Activated CD4-positive, alpha-beta T cell treated with anti-CD3 and anti-CD28 coated beads for 36 hours (primary cell): ENCODE data around the gene DMRT1. TPM values are rescaled to one million over a fixed set of nuclear protein-coding genes. Genes with fewer than 3 reads are reported as not detected.

ENCODE experiments used
- ATAC-seq: fragments of 200-7000 bp; cut with Tn5 transposase; one replicate; pipeline ENCODE4 v1.10.0; 2021; ENCODE audit warnings: mild to moderate bottlenecking, moderate library complexity
- CTCF ChIA-PET: fragments of 350-600 bp; sonication (Branson Sonifier 250); formaldehyde crosslinking; loops from one replicate; lab custom pipeline; 2021; ENCODE audit warnings: antibody characterized with exemption; lab: Charles Lee
- POLR2A ChIA-PET: fragments of 350-600 bp; sonication (Branson Sonifier 250); formaldehyde crosslinking; loops from one replicate; lab custom pipeline; 2021; ENCODE audit warnings: antibody characterized with exemption, inconsistent platforms; lab: Charles Lee
- DNase-seq: peaks from one replicate; pipeline ENCODE4 v3.0.0-alpha.2; 2020
- H3K27ac Mint-ChIP-seq: one replicate; pipeline ENCODE4 v1.8.0; 2021; ENCODE audit warnings: mixed read lengths
- H3K27me3 Mint-ChIP-seq: one replicate; pipeline ENCODE4 v1.8.0; 2021; ENCODE audit warnings: mixed read lengths
- H3K36me3 Mint-ChIP-seq: one replicate; pipeline ENCODE4 v1.8.0; 2021; ENCODE audit warnings: low read depth, mixed read lengths
- H3K4me1 Mint-ChIP-seq: one replicate; pipeline ENCODE4 v1.8.0; 2021; ENCODE audit warnings: mixed read lengths
- H3K4me3 Mint-ChIP-seq: one replicate; pipeline ENCODE4 v1.8.0; 2021; ENCODE audit warnings: mild to moderate bottlenecking, moderate library complexity, mixed read lengths
- H3K9me3 Mint-ChIP-seq: one replicate; pipeline ENCODE4 v1.8.0; 2021; ENCODE audit warnings: low read depth, mixed read lengths
- intact Hi-C, 2 experiments: fragments of 100-400 bp; cut with DNase I in 1 of 2; cut with micrococcal nuclease in 1 of 2; formaldehyde crosslinking; loops; one replicate each; pipeline versions ENCODE4 v1.14.2 to v1.15.1; 2022 to 2024; cut with DNase I, micrococcal nuclease
- total RNA-seq, 2 experiments: library from RNA; stranded (reverse); gene quantifications; one replicate each; pipeline ENCODE4 v1.2.3, GENCODE V29; 2021

The DMRT1 gene
- total RNA-seq: not detected

- H3K9me3 Mint-ChIP-seq: no peaks in the 10 kb centered on the region
- peaks cover 50% of the 10 kb centered on the region for H3K27me3 Mint-ChIP-seq
- CTCF ChIA-PET: no interaction called here
- intact Hi-C loops: loop anchor here (2.0 to 5.0 kb wide), 2 partner anchors 131 to 207 kb away; no protein-coding TSS in a partner anchor
- H3K4me1 Mint-ChIP-seq: peaks cover 4% of the 10 kb centered on the region
- no peaks in the 10 kb centered on the region for H3K36me3 Mint-ChIP-seq
- POLR2A ChIA-PET: no interaction called here
- ATAC-seq: no peak
- H3K27ac Mint-ChIP-seq: no peak within 1 kb of the TSS
- H3K4me3 Mint-ChIP-seq: no peak within 1 kb of the TSS
- DNase-seq: peak; percentile 23
Observed at GRCh38 chr9:841371-842209, at the start of gene DMRT1. TSS of gene DMRT1 (plus strand) at chr9:841697. CDS start at chr9:841839, 142 bp downstream.

GRCh38 chr9:792331-793260, 48.9 kb upstream of the DMRT1 start:
- H3K36me3 Mint-ChIP-seq: no peaks in the 10 kb centered on the region
- no peaks in the 10 kb centered on the region for H3K27me3 Mint-ChIP-seq
- H3K4me3 Mint-ChIP-seq: no peak overlapping the region
- POLR2A ChIA-PET: interaction anchor here (0.6 kb wide), 1 partner anchor 404 kb away, joined by 3 read pairs; no protein-coding TSS in a partner anchor
- CTCF ChIA-PET: no interaction called here
- ATAC-seq: no peak
- H3K4me1 Mint-ChIP-seq: no peaks in the 10 kb centered on the region
- intact Hi-C loops: no loop called here
- no peak overlapping the region for H3K27ac Mint-ChIP-seq
- no peaks in the 10 kb centered on the region for H3K9me3 Mint-ChIP-seq
- no peak for DNase-seq

- intact Hi-C loops: no loop called here
- H3K4me3 Mint-ChIP-seq: no peak overlapping the region
Observed at GRCh38 chr9:794386-794785, 47.1 kb upstream of the DMRT1 start.

GRCh38 chr9:795869-796268, 45.6 kb upstream of the DMRT1 start:
- Mint-ChIP-seq H3K4me1 (no peaks in the 10 kb centered on the region), H3K27ac (no peak overlapping the region), H3K36me3 (no peaks in the 10 kb centered on the region), H3K4me3 (no peak overlapping the region), H3K9me3 (no peaks in the 10 kb centered on the region), H3K27me3 (no peaks in the 10 kb centered on the region)
- ChIA-PET POLR2A (no interaction called here), CTCF (interaction anchor here (0.6 kb wide), 1 partner anchor 10 kb away, joined by 3 read pairs; no protein-coding TSS in a partner anchor)
- DNase-seq (no peak), ATAC-seq (no peak)
- intact Hi-C loops: no loop called here

More at GRCh38 chr9:794386-794785, 47.1 kb upstream of the DMRT1 start:
- Mint-ChIP-seq H3K27me3 (no peaks in the 10 kb centered on the region), H3K9me3 (no peaks in the 10 kb centered on the region), H3K36me3 (no peaks in the 10 kb centered on the region), H3K27ac (no peak overlapping the region), H3K4me1 (no peaks in the 10 kb centered on the region)
- DNase-seq (no peak), ATAC-seq (no peak)
- CTCF ChIA-PET: no interaction called here
- POLR2A ChIA-PET: no interaction called here

GRCh38 chr9:800591-801150, 40.8 kb upstream of the DMRT1 start:
- Mint-ChIP-seq H3K9me3 (no peaks in the 10 kb centered on the region), H3K36me3 (no peaks in the 10 kb centered on the region), H3K4me3 (no peak overlapping the region), H3K4me1 (no peaks in the 10 kb centered on the region), H3K27ac (no peak overlapping the region), H3K27me3 (peaks cover 3% of the 10 kb centered on the region)
- DNase-seq: no peak
- no peak for ATAC-seq
- ChIA-PET POLR2A (no interaction called here), CTCF (interaction anchor here (1.5 kb wide), 1 partner anchor 187 kb away, joined by 4 read pairs; no protein-coding TSS in a partner anchor)
- intact Hi-C loops: loop anchor here in 1 of 2 experiments (10.0 kb wide), 1 partner anchor 416 kb away; no protein-coding TSS in a partner anchor

- CTCF ChIA-PET: interaction anchor here (1.5 kb wide), 1 partner anchor 188 kb away, joined by 4 read pairs; no protein-coding TSS in a partner anchor
- H3K36me3 Mint-ChIP-seq: no peaks in the 10 kb centered on the region
- no peak for ATAC-seq
- POLR2A ChIA-PET: no interaction called here
- H3K9me3 Mint-ChIP-seq: no peaks in the 10 kb centered on the region
- no peak overlapping the region for H3K27ac Mint-ChIP-seq
- H3K27me3 Mint-ChIP-seq: peaks cover 3% of the 10 kb centered on the region
- no peaks in the 10 kb centered on the region for H3K4me1 Mint-ChIP-seq
- no peak for DNase-seq
- intact Hi-C loops: loop anchor here in 1 of 2 experiments (10.0 kb wide), 1 partner anchor 417 kb away; no protein-coding TSS in a partner anchor
- H3K4me3 Mint-ChIP-seq: no peak overlapping the region
Observed at GRCh38 chr9:801399-802071, 40.0 kb upstream of the DMRT1 start.

GRCh38 chr9:804026-804425, 37.5 kb upstream of the DMRT1 start:
- Mint-ChIP-seq H3K36me3 (no peaks in the 10 kb centered on the region), H3K9me3 (no peaks in the 10 kb centered on the region), H3K27ac (no peak overlapping the region), H3K4me3 (no peak overlapping the region), H3K27me3 (peaks cover 3% of the 10 kb centered on the region), H3K4me1 (no peaks in the 10 kb centered on the region)
- no peak for DNase-seq
- POLR2A ChIA-PET: no interaction called here
- CTCF ChIA-PET: interaction anchor here (0.6 to 1.4 kb wide), 3 partner anchors 16 to 188 kb away, joined by 3 to 5 read pairs (median 3); no protein-coding TSS in a partner anchor
- no peak for ATAC-seq
- intact Hi-C loops: loop anchor here in 1 of 2 experiments (10.0 kb wide), 1 partner anchor 419 kb away; no protein-coding TSS in a partner anchor

- no peaks in the 10 kb centered on the region for H3K36me3 Mint-ChIP-seq
- CTCF ChIA-PET: interaction anchor here (0.6 to 1.5 kb wide), 4 partner anchors 17 to 531 kb away, joined by 3 to 8 read pairs (median 6); no protein-coding TSS in a partner anchor
- intact Hi-C loops: loop anchor here in 1 of 2 experiments (10.0 kb wide), 1 partner anchor 420 kb away; no protein-coding TSS in a partner anchor
Observed at GRCh38 chr9:805151-805550, 36.3 kb upstream of the DMRT1 start.

GRCh38 chr9:806285-807156, 35.0 kb upstream of the DMRT1 start:
- ChIA-PET POLR2A (no interaction called here), CTCF (interaction anchor here (0.6 to 1.5 kb wide), 3 partner anchors 11 to 191 kb away, joined by 3 to 8 read pairs (median 5); no protein-coding TSS in a partner anchor)
- Mint-ChIP-seq H3K4me1 (no peaks in the 10 kb centered on the region), H3K27ac (no peak overlapping the region), H3K4me3 (no peak overlapping the region), H3K36me3 (no peaks in the 10 kb centered on the region), H3K27me3 (peaks cover 3% of the 10 kb centered on the region), H3K9me3 (no peaks in the 10 kb centered on the region)
- DNase-seq (peak; percentile 9), ATAC-seq (no peak)
- intact Hi-C loops: loop anchor here (1.0 to 10.0 kb wide), 2 partner anchors 193 to 422 kb away; no protein-coding TSS in a partner anchor

More at GRCh38 chr9:805151-805550, 36.3 kb upstream of the DMRT1 start:
- no peak for ATAC-seq
- H3K4me1 Mint-ChIP-seq: no peaks in the 10 kb centered on the region
- peaks cover 3% of the 10 kb centered on the region for H3K27me3 Mint-ChIP-seq
- POLR2A ChIA-PET: no interaction called here
- no peak overlapping the region for H3K4me3 Mint-ChIP-seq
- H3K9me3 Mint-ChIP-seq: no peaks in the 10 kb centered on the region
- DNase-seq: no peak
- no peak overlapping the region for H3K27ac Mint-ChIP-seq
